Nephron progenitor cell (in vitro differentiated cells): ENCODE results near the gene KANSL1.
A peak's percentile ranks its signal among the peaks of the same experiment; 100 is the strongest.

Experiments used
- DNase-seq: peaks from one replicate; pipeline ENCODE4 v3.0.0; 2021
- H3K27ac Mint-ChIP-seq: 2 replicates; pipeline ENCODE4 v1.8.0; 2021; ENCODE audit warnings: mild to moderate bottlenecking, moderate library complexity, mixed read lengths
- H3K27me3 Mint-ChIP-seq: 2 replicates; pipeline ENCODE4 v1.8.0; 2021; ENCODE audit warnings: mild to moderate bottlenecking, low read depth, mixed read lengths; ENCODE audit not compliant: poor library complexity
- H3K36me3 Mint-ChIP-seq: 2 replicates; pipeline ENCODE4 v1.8.0; 2021; ENCODE audit warnings: low read depth, mixed read lengths
- H3K4me1 Mint-ChIP-seq: 2 replicates; pipeline ENCODE4 v1.8.0; 2021; ENCODE audit warnings: mixed read lengths
- H3K4me3 Mint-ChIP-seq: 2 replicates; pipeline ENCODE4 v1.8.0; 2021; ENCODE audit warnings: mild to moderate bottlenecking, moderate library complexity, mixed read lengths
- H3K9me3 Mint-ChIP-seq: 2 replicates; pipeline ENCODE4 v1.8.0; 2021; ENCODE audit warnings: mild to moderate bottlenecking, moderate library complexity, mixed read lengths
- CTCF ChIP-seq: fragments of 200-600 bp; sonication (generic); IDR thresholded peaks from 2 replicates; pipeline ENCODE4 v1.5.0; 2021; ENCODE audit warnings: antibody characterized with exemption

Gene KANSL1

GRCh38 chr17:46124695-46125592, 68.3 kb downstream of the KANSL1 start:
- Mint-ChIP-seq H3K9me3 (peaks cover 9% of the 10 kb centered on the region), H3K27ac (no peak overlapping the region), H3K4me3 (no peak overlapping the region), H3K36me3 (peaks cover 51% of the 10 kb centered on the region), H3K27me3 (peaks cover 3% of the 10 kb centered on the region), H3K4me1 (peaks cover 55% of the 10 kb centered on the region)
- no peak for TF ChIP-seq CTCF
- no peak for DNase-seq

GRCh38 chr17:46123607-46124006, 69.6 kb downstream of the KANSL1 start:
- peak overlapping the region; percentile 15 for H3K27ac Mint-ChIP-seq
- peaks cover 48% of the 10 kb centered on the region for H3K36me3 Mint-ChIP-seq
- H3K4me3 Mint-ChIP-seq: no peak overlapping the region
- H3K4me1 Mint-ChIP-seq: peaks cover 55% of the 10 kb centered on the region
- peaks cover 3% of the 10 kb centered on the region for H3K27me3 Mint-ChIP-seq
- no peak for DNase-seq
- no peak for TF ChIP-seq CTCF
- peaks cover 8% of the 10 kb centered on the region for H3K9me3 Mint-ChIP-seq

GRCh38 chr17:46122486-46122871, 70.8 kb downstream of the KANSL1 start:
- H3K4me3 Mint-ChIP-seq: no peak overlapping the region
- no peak for TF ChIP-seq CTCF
- peaks cover 3% of the 10 kb centered on the region for H3K27me3 Mint-ChIP-seq
- H3K36me3 Mint-ChIP-seq: peaks cover 37% of the 10 kb centered on the region
- H3K9me3 Mint-ChIP-seq: no peaks in the 10 kb centered on the region
- DNase-seq: no peak
- peak overlapping the region; percentile 8 for H3K27ac Mint-ChIP-seq
- peaks cover 55% of the 10 kb centered on the region for H3K4me1 Mint-ChIP-seq

- Mint-ChIP-seq H3K9me3 (no peaks in the 10 kb centered on the region), H3K4me1 (peaks cover 57% of the 10 kb centered on the region), H3K27me3 (peaks cover 3% of the 10 kb centered on the region), H3K36me3 (peaks cover 32% of the 10 kb centered on the region), H3K4me3 (no peak overlapping the region), H3K27ac (peak overlapping the region; percentile 8)
- no peak for TF ChIP-seq CTCF
- DNase-seq: no peak
Observed at GRCh38 chr17:46121841-46122485, 71.3 kb downstream of the KANSL1 start.

- H3K36me3 Mint-ChIP-seq: peaks cover 25% of the 10 kb centered on the region
- H3K27me3 Mint-ChIP-seq: peaks cover 3% of the 10 kb centered on the region
- no peak for TF ChIP-seq CTCF
- peaks cover 56% of the 10 kb centered on the region for H3K4me1 Mint-ChIP-seq
- no peak for DNase-seq
- no peak overlapping the region for H3K4me3 Mint-ChIP-seq
- no peaks in the 10 kb centered on the region for H3K9me3 Mint-ChIP-seq
- H3K27ac Mint-ChIP-seq: peak overlapping the region; percentile 28
Observed at GRCh38 chr17:46121165-46121764, 72.0 kb downstream of the KANSL1 start.
